ENCODE measurements around the gene MPZL2. TPM values are rescaled to one million over a fixed set of nuclear protein-coding genes. Genes with fewer than 3 reads are reported as not detected.

Gene MPZL2
- total and polyA plus RNA-seq, 12 donors: 0.48 to 14.9 (median 5.1) TPM

DNA sequence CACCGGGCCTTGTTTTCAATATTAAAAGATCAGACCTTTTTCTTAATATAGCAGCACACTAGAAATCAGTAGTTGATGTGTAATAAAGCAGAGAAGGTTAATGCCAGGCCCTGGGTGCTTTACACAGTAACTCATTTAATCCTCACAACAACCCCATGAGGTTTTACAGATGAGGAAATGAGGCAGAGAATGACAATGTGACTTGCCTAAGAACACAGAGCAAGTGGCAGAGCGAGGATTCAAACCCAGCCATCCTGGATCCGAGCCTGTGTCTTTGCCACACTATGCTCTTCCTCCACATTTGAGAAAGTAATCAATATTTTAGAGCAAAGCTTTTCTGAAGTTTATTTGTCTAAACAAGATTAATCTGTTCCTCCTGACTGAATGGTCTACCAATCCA, 46.5 kb downstream of the MPZL2 start:
- H3K4me1 ChIP-seq (replicated peaks in 1 of 2): no peaks in the 10 kb centered on the region
- peaks cover 6% of the 10 kb centered on the region for H3K27me3 ChIP-seq
- DNase-seq: no peak

DNA sequence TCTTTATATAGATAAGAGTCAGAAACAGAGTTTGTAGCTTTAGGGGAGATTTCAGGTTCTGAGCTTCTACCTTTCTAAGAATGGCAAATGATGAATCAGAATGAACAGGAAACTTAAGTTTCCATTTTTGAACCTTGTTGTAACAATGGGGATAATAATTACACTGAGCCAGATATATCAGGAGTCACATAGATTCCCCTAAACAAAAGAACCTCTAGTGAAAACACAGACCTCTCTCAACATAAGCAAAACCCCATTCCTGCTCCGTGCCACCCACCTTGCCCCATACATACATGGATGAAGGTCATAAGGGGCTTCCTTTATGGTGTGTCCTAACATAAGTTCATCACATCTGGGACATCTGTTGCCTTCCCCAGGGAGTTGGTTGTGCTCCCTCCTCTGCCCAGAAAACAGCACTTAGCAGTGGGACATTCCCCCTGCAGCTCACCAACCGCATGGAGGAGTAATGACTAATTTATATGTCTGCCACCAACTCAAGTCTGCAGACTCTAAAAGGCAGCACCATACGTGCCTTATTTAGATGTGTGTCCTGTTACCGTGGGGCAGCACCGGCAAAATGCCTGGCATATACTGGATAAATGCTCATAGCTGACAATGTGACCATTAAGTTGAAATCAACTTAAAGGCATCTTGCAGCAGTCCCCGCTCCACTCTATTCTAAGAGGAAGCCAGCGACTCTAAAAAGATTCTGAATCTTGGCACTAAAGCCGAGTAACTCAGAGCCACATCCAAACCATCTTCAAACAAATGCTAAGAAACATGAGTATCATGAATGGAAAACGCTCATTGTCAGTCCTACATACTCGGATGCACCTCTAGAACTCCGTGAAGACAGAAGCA, 47.2 kb downstream of the MPZL2 start:
- H3K4me3 ChIP-seq: no peak overlapping the region

More for the DNA sequence above, 46.5 kb downstream of the MPZL2 start:
- no peaks in the 10 kb centered on the region for H3K9me3 ChIP-seq (replicated peaks in 1 of 3)
- H3K27ac ChIP-seq: no peak overlapping the region
- 67 to 85% (median 82%) methylated on average over 3 of the region's 3 CpGs for WGBS, 4 donors
- no peak for TF ChIP-seq POLR2A (IDR thresholded peaks at IDR 0.05)
- TF ChIP-seq, protein P1, sequence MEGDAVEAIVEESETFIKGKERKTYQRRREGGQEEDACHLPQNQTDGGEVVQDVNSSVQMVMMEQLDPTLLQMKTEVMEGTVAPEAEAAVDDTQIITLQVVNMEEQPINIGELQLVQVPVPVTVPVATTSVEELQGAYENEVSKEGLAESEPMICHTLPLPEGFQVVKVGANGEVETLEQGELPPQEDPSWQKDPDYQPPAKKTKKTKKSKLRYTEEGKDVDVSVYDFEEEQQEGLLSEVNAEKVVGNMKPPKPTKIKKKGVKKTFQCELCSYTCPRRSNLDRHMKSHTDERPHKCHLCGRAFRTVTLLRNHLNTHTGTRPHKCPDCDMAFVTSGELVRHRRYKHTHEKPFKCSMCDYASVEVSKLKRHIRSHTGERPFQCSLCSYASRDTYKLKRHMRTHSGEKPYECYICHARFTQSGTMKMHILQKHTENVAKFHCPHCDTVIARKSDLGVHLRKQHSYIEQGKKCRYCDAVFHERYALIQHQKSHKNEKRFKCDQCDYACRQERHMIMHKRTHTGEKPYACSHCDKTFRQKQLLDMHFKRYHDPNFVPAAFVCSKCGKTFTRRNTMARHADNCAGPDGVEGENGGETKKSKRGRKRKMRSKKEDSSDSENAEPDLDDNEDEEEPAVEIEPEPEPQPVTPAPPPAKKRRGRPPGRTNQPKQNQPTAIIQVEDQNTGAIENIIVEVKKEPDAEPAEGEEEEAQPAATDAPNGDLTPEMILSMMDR (IDR thresholded peaks at IDR 0.05): no peak
- H3K36me3 ChIP-seq (replicated peaks in 1 of 2): no peaks in the 10 kb centered on the region
- intact Hi-C loops (cut with DNase I): no loop called here
- no peak overlapping the region for H3K4me3 ChIP-seq

GRCh38 chr11:118215765-118216164, 48.3 kb downstream of the MPZL2 start:
- H3K27me3 ChIP-seq: no peaks in the 10 kb centered on the region
- intact Hi-C loops (cut with DNase I): no loop called here
- WGBS, 4 donors: 87 to 89% (median 88%) methylated on average over 7 of the region's 7 CpGs
- H3K4me1 ChIP-seq (replicated peaks in 1 of 2): no peaks in the 10 kb centered on the region
- no peak for DNase-seq
- no peaks in the 10 kb centered on the region for H3K9me3 ChIP-seq (replicated peaks in 1 of 3)
- H3K27ac ChIP-seq: peak overlapping the region in 1 of 5 donors; percentile 40
- no peak overlapping the region for H3K4me3 ChIP-seq
- no peaks in the 10 kb centered on the region for H3K36me3 ChIP-seq (replicated peaks in 1 of 2)
- TF ChIP-seq, protein P1 (IDR thresholded peaks at IDR 0.05): no peak
- TF ChIP-seq POLR2A (IDR thresholded peaks at IDR 0.05): no peak

More for the DNA sequence above, 47.2 kb downstream of the MPZL2 start:
- H3K9me3 ChIP-seq (replicated peaks in 1 of 3): no peaks in the 10 kb centered on the region
- peaks cover 6% of the 10 kb centered on the region for H3K27me3 ChIP-seq
- TF ChIP-seq, protein P1 (IDR thresholded peaks at IDR 0.05): no peak
- TF ChIP-seq POLR2A (IDR thresholded peaks at IDR 0.05): no peak
- intact Hi-C loops (cut with DNase I): no loop called here
- no peak for DNase-seq
- H3K36me3 ChIP-seq (replicated peaks in 1 of 2): no peaks in the 10 kb centered on the region
- 62 to 72% (median 68%) methylated on average over 9 to 11 of the region's 11 CpGs for WGBS, 4 donors
- no peaks in the 10 kb centered on the region for H3K4me1 ChIP-seq (replicated peaks in 1 of 2)
- H3K27ac ChIP-seq: no peak overlapping the region

DNA sequence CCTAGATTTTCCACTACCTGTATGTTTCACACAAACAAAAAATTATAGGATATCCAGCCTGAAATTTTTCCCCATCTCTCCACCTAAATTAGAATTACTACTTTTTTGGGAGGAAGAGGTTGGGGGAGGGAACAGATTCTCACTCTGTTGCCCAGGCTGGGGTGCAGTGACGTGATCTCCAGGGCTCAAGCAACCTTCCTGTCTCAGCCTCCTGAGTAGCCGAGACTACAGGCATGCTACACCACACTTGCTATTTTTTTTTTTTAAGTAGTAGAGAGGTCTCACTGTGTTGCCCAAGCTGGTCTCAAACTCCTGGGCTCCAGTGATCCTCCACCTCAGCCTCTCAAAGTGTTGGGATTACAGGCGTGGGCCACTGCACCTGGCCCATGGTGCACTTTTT, 48.8 kb downstream of the MPZL2 start:
- Histone ChIP-seq H3K27ac (peak overlapping the region in 1 of 5 donors; percentile 16), H3K4me3 (no peak overlapping the region), H3K4me1 (replicated peaks in 1 of 2) (no peaks in the 10 kb centered on the region), H3K36me3 (replicated peaks in 1 of 2) (no peaks in the 10 kb centered on the region), H3K27me3 (peaks cover 4% of the 10 kb centered on the region), H3K9me3 (replicated peaks in 1 of 3) (no peaks in the 10 kb centered on the region)
- TF ChIP-seq, protein P1 (IDR thresholded peaks at IDR 0.05): no peak
- TF ChIP-seq POLR2A (IDR thresholded peaks at IDR 0.05): no peak
- no peak for DNase-seq
- intact Hi-C loops (cut with DNase I): no loop called here
- WGBS, 4 donors: 51 to 71% (median 66%) methylated on average over 3 of the region's 3 CpGs

Measured in adrenal gland (tissue), 12 donors.